Measurements from ENCODE around the gene FLNB. TPM values are rescaled to one million over a fixed set of nuclear protein-coding genes. Genes with fewer than 3 reads are reported as not detected.

The FLNB gene
- total RNA-seq, 1 donor from 2014 or later, result 72.9 TPM

- no peak for TF ChIP-seq CTCF (IDR thresholded peaks at IDR 0.05)
- peaks cover 33% of the 10 kb centered on the region for H3K4me1 Mint-ChIP-seq (ENCODE audit: unreplicated experiment)
- no peaks in the 10 kb centered on the region for H3K27me3 Mint-ChIP-seq (ENCODE audit: unreplicated experiment)
- no peaks in the 10 kb centered on the region for H3K36me3 Mint-ChIP-seq (ENCODE audit: unreplicated experiment)
- DNase-seq (ENCODE audit: extremely low spot score, unreplicated experiment), result no peak
- no peak overlapping the region for H3K27ac Mint-ChIP-seq (ENCODE audit: unreplicated experiment)
- H3K4me3 Mint-ChIP-seq (ENCODE audit: unreplicated experiment), result no peak overlapping the region
- no peaks in the 10 kb centered on the region for H3K9me3 Mint-ChIP-seq (ENCODE audit: unreplicated experiment)
Measured at GRCh38 chr3:57981483-57982087, 26.6 kb upstream of the FLNB start.

- H3K36me3 Mint-ChIP-seq (ENCODE audit: unreplicated experiment), result no peaks in the 10 kb centered on the region
Measured at GRCh38 chr3:57982561-57983243, 25.5 kb upstream of the FLNB start.

GRCh38 chr3:57983734-57984518, 24.3 kb upstream of the FLNB start:
- no peaks in the 10 kb centered on the region for H3K27me3 Mint-ChIP-seq (ENCODE audit: unreplicated experiment)
- TF ChIP-seq CTCF (IDR thresholded peaks at IDR 0.05), result no peak
- no peak overlapping the region for H3K4me3 Mint-ChIP-seq (ENCODE audit: unreplicated experiment)
- peaks cover 27% of the 10 kb centered on the region for H3K4me1 Mint-ChIP-seq (ENCODE audit: unreplicated experiment)
- no peaks in the 10 kb centered on the region for H3K36me3 Mint-ChIP-seq (ENCODE audit: unreplicated experiment)
- no peak for DNase-seq (ENCODE audit: extremely low spot score, unreplicated experiment)
- no peaks in the 10 kb centered on the region for H3K9me3 Mint-ChIP-seq (ENCODE audit: unreplicated experiment)
- peak overlapping the region; percentile 27 for H3K27ac Mint-ChIP-seq (ENCODE audit: unreplicated experiment)

More at GRCh38 chr3:57982561-57983243, 25.5 kb upstream of the FLNB start:
- Mint-ChIP-seq H3K4me3 (ENCODE audit: unreplicated experiment) (no peak overlapping the region), H3K4me1 (ENCODE audit: unreplicated experiment) (peaks cover 34% of the 10 kb centered on the region), H3K27me3 (ENCODE audit: unreplicated experiment) (no peaks in the 10 kb centered on the region), H3K9me3 (ENCODE audit: unreplicated experiment) (no peaks in the 10 kb centered on the region), H3K27ac (ENCODE audit: unreplicated experiment) (no peak overlapping the region)
- TF ChIP-seq CTCF (IDR thresholded peaks at IDR 0.05), result no peak
- no peak for DNase-seq (ENCODE audit: extremely low spot score, unreplicated experiment)

- H3K4me3 Mint-ChIP-seq (ENCODE audit: unreplicated experiment), result no peak overlapping the region
Measured at GRCh38 chr3:57985176-57985983, 22.8 kb upstream of the FLNB start.

More at GRCh38 chr3:57985176-57985983, 22.8 kb upstream of the FLNB start:
- Mint-ChIP-seq H3K9me3 (ENCODE audit: unreplicated experiment) (no peaks in the 10 kb centered on the region), H3K27ac (ENCODE audit: unreplicated experiment) (no peak overlapping the region), H3K4me1 (ENCODE audit: unreplicated experiment) (peaks cover 32% of the 10 kb centered on the region), H3K27me3 (ENCODE audit: unreplicated experiment) (no peaks in the 10 kb centered on the region), H3K36me3 (ENCODE audit: unreplicated experiment) (no peaks in the 10 kb centered on the region)
- no peak for DNase-seq (ENCODE audit: extremely low spot score, unreplicated experiment)
- TF ChIP-seq CTCF (IDR thresholded peaks at IDR 0.05), result no peak
